HG02588 (cell line): Measurements from ENCODE around the gene NSG2.

Experiments
- ATAC-seq: cut with Tn5 transposase; IDR thresholded peaks from one replicate; pipeline ENCODE4 v1.9.1; 2021; ENCODE audit warnings: mild to moderate bottlenecking, moderate library complexity; ENCODE audit not compliant: unreplicated experiment

Gene NSG2

GRCh38 chr5:174147551-174147950 is 102.0 kb downstream of the NSG2 start:
- ATAC-seq: no peak

DNA sequence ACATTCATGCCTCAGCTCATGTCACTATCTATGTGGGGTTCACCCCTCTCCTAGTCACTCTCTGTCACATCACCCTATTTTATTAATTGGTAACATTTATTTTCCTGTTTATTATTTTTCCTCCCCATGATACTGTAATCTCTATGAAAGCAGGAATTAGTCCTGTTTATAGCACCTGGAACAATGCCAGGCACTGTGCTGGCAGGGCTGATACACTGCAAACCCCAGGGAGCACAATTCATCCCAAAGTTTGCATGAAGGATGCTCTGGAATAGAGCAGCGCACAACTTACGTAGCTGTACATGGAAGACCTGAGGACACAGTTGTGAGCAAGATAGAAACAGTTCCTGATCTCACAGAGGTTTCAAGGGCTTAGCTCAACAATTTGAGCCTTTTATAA is 103.2 kb downstream of the NSG2 start:
- ATAC-seq: no peak

DNA sequence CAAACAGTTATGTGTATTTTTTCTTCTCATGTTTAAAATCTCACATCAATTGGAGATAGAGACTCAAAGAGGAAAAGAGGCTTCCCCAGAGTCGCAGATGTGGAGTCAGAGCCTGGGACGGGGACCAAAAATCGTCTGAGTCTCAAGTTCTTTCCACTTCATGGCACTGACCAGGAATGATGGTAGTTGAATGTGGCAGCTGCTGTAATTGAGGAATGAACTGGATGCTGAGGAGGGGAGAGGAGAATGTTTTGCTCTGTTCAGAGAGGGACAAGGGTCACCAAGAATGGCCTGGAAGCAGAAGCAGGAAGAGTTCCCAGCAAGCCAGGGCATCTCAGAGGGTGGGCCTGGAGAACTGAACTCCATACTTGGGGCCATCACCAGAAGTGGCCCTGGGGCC is 103.9 kb downstream of the NSG2 start:
- ATAC-seq: no peak

GRCh38 chr5:174149989-174150388 is 104.5 kb downstream of the NSG2 start:
- no peak for ATAC-seq

GRCh38 chr5:174151599-174152181 is 106.2 kb downstream of the NSG2 start:
- no peak for ATAC-seq

DNA sequence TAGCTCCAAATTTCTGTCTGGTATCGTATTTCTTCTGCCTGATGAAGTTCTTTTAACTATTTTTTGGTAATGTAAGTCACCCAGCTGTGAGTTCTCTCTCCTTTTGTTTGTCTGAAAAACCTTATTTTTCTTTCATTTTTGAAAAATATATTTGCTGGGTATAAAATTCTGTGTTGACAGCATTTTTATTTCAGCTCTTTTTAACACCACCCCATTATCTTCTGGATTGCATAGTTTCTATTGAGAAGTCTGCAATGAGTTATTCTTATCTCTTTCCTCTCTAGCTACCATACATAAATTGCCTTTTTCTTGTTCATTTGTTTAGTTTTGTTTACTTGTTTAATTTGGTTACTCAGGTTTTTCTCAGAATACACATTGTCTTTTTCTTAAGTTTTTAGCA is 109.1 kb downstream of the NSG2 start:
- ATAC-seq: no peak

DNA sequence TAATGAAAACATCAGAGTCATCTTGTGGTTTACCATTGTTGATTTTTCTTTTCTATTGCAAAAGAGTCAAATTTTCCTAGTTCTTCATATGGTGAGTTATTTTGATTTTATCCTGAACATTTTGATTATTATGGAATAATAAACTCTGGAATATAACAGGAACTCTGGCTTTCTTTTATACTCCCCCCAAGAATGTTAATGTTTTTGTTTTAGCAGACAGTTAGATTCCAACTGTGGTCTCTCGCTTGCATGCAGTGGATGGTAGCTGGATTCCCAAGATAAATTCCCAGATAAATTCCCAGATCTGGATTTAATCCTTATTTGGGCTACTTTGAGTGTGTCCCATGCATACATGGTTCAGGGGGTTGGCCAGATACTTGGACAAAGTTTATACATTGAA is 109.8 kb downstream of the NSG2 start:
- no peak for ATAC-seq

DNA sequence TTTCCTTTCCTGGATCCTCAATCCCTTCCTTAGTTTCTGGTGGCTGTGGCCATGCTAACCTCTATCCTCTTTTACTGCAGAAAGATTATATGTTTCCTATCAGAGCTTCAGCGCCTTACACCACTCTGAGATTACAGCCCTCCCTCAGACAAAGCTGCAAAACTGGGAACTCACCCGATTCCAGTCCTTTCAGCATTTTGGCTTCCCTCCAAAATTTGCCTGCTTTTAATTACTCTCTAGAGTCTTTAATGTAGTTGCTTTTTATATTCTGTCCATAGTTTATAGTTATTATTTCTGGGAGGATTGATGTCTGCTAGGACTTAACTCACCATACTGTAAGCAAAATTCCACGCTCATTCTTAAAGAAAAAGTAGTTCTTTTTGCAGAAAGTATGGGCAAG is 110.2 kb downstream of the NSG2 start:
- no peak for ATAC-seq

DNA sequence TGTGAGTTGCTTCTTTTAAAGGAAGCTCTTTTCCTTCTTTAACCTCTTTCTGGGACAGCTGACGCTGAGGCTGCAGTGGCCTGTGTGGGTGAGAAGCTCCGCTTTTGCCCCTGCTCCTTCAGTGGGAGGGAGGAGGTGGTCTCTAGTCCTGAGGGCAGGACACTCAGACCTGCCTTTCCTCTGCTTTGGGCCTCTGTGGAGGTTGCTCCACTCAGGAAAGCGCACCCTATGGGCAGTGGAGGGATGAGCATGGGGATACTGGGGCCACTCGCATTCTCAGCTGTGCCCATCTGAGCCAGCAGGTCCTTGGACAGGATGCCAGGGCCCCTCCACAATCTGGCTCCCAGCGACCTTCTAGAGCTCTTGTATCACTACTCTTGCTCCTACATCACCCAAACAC is 111.5 kb downstream of the NSG2 start:
- ATAC-seq: no peak
